DMS 273 (cell line): ENCODE data around the gene ZNF836.

Experiments
- DNase-seq: peaks from one replicate; lab custom pipeline; 2025; ENCODE audit not compliant: unreplicated experiment; lab: John Stamatoyannopoulos, UW

Gene ZNF836

GRCh38 chr19:52188822-52189734, 17.7 kb upstream of the ZNF836 start:
- peak; percentile 90 for DNase-seq

- DNase-seq, result no peak
These were observed 16.0 kb upstream of the ZNF836 start for GRCh38 chr19:52187407-52187806.

GRCh38 chr19:52176574-52176973, 5.2 kb upstream of the ZNF836 start:
- no peak for DNase-seq

- no peak for DNase-seq
These were observed 926 bp upstream of the ZNF836 start for GRCh38 chr19:52172347-52172746.

GRCh38 chr19:52170863-52171320, 529 bp downstream of the ZNF836 start:
- DNase-seq, result peak; percentile 56

- DNase-seq, result no peak
These were observed 1.1 kb downstream of the ZNF836 start for GRCh38 chr19:52170304-52170703.

GRCh38 chr19:52155596-52156359, 15.6 kb downstream of the ZNF836 start:
- peak; percentile 7 for DNase-seq

GRCh38 chr19:52148256-52148655, 23.2 kb downstream of the ZNF836 start:
- no peak for DNase-seq

- no peak for DNase-seq
These were observed 29.3 kb downstream of the ZNF836 start for GRCh38 chr19:52142001-52142595.

- DNase-seq, result no peak
These were observed 30.2 kb downstream of the ZNF836 start for GRCh38 chr19:52141203-52141602.

- no peak for DNase-seq
These were observed 31.2 kb downstream of the ZNF836 start for GRCh38 chr19:52140032-52140710.

- peak; percentile 98 for DNase-seq
These were observed 32.0 kb downstream of the ZNF836 start, which contains the start of gene ZNF616 for GRCh38 chr19:52139252-52140031. Gene ZNF616, minus strand, starts transcription at chr19:52139938. Its CDS starts 9,426 bp downstream, at chr19:52130512.

GRCh38 chr19:52138983-52139251, 32.5 kb downstream of the ZNF836 start:
- no peak for DNase-seq

GRCh38 chr19:52138278-52138982, 33.0 kb downstream of the ZNF836 start:
- DNase-seq, result peak; percentile 80

GRCh38 chr19:52120286-52120685, 51.1 kb downstream of the ZNF836 start:
- DNase-seq, result no peak

- no peak for DNase-seq
These were observed 55.8 kb downstream of the ZNF836 start for GRCh38 chr19:52115526-52116053.

- DNase-seq, result no peak
These were observed 56.7 kb downstream of the ZNF836 start for GRCh38 chr19:52114691-52115090.

- no peak for DNase-seq
These were observed 58.8 kb downstream of the ZNF836 start for GRCh38 chr19:52112624-52113023.

GRCh38 chr19:52110780-52111179, 60.6 kb downstream of the ZNF836 start:
- DNase-seq, result no peak
